GM21360 (cell line): ENCODE results near the gene AR.
A peak's percentile ranks its signal among the peaks of the same experiment; 100 is the strongest.

Source experiments
- ATAC-seq: cut with Tn5 transposase; IDR thresholded peaks from one replicate; pipeline ENCODE4 v1.9.1; 2021; ENCODE audit warnings: mild to moderate bottlenecking, moderate library complexity; ENCODE audit not compliant: unreplicated experiment

Gene AR, protein sequence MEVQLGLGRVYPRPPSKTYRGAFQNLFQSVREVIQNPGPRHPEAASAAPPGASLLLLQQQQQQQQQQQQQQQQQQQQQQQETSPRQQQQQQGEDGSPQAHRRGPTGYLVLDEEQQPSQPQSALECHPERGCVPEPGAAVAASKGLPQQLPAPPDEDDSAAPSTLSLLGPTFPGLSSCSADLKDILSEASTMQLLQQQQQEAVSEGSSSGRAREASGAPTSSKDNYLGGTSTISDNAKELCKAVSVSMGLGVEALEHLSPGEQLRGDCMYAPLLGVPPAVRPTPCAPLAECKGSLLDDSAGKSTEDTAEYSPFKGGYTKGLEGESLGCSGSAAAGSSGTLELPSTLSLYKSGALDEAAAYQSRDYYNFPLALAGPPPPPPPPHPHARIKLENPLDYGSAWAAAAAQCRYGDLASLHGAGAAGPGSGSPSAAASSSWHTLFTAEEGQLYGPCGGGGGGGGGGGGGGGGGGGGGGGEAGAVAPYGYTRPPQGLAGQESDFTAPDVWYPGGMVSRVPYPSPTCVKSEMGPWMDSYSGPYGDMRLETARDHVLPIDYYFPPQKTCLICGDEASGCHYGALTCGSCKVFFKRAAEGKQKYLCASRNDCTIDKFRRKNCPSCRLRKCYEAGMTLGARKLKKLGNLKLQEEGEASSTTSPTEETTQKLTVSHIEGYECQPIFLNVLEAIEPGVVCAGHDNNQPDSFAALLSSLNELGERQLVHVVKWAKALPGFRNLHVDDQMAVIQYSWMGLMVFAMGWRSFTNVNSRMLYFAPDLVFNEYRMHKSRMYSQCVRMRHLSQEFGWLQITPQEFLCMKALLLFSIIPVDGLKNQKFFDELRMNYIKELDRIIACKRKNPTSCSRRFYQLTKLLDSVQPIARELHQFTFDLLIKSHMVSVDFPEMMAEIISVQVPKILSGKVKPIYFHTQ

DNA sequence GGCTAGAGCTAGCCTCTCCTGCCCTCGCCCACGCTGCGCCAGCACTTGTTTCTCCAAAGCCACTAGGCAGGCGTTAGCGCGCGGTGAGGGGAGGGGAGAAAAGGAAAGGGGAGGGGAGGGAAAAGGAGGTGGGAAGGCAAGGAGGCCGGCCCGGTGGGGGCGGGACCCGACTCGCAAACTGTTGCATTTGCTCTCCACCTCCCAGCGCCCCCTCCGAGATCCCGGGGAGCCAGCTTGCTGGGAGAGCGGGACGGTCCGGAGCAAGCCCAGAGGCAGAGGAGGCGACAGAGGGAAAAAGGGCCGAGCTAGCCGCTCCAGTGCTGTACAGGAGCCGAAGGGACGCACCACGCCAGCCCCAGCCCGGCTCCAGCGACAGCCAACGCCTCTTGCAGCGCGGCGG lies at the start of gene AR:
TSS of gene AR (plus strand) at position 204 of the 400 bp plus-strand sequence. CDS start 1,126 bp downstream, outside the sequence.
- no peak for ATAC-seq

DNA sequence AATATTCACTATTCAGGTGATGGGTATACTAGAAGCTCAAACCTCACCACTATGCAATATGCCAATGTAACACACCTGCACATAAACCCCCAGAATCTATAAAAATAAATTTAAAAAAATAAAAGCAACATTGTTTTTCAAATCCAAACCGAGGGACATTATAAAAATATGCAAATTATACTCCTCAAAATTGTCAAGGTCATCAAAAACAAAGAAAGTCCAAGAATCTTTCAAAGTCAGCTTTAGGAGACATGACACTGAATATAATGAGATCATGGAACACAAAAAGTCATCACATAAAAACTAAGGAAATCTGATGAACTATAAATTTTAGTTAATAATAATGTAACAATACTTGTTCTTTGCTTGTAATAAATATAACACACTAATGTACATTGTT lies 43.2 kb upstream of the AR start:
- ATAC-seq = no peak

DNA sequence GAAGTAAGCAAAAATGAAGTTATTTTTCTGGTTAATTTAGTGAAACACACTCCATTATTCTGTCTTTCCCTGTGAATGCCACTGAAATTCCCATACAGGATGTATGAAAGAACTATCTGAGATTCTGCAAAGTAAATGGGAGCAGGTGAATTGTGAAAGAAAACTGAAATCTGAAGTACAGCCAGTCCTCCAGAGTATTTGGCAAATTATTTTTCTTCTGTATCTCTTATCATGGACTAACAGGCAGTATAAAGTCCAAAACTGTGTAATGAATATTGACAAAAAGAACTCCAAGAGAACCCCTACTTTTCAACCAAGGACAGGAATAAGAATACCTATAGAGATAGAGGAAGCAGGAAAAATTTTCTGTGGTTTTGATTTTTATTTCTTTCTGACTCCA lies 40.8 kb upstream of the AR start:
- no peak for ATAC-seq

DNA sequence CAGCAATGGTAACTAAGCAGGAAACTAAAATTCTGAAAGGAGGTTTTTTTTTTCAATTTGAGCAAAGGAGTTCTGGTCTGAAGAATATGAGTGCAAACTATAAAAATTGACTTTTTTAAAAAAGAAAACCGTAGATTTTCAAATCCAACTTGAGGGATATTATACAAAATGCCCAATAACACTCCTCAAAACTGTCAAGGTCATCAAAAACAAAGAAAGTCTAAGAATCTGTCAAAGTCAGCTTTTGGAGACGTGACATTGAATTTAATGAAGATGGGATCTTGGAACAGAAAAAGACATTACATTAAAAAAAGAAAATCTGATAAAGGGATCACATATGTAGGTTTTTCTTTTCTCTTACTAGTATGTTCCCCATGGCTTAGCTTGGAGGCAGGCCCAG lies 40.4 kb upstream of the AR start:
- no peak for ATAC-seq

DNA sequence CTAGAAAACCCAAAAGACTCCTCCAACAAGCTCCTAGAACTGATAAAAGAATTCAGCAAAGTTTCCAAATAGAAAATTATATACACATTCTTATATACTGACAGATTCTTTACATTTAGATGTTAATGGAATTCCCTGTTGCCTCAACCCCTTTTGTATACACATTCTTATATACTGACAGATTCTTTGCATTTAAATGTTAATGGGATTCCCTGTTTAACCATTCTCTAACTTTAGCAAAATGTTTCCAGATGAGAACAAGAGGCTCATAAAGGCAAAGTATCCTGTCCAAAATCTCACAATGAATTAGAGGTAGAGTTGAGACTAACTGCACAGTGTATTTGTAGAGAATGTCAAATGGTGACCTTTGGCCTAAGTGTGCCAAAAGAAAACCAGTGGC lies 23.1 kb upstream of the AR start:
- no peak for ATAC-seq

DNA sequence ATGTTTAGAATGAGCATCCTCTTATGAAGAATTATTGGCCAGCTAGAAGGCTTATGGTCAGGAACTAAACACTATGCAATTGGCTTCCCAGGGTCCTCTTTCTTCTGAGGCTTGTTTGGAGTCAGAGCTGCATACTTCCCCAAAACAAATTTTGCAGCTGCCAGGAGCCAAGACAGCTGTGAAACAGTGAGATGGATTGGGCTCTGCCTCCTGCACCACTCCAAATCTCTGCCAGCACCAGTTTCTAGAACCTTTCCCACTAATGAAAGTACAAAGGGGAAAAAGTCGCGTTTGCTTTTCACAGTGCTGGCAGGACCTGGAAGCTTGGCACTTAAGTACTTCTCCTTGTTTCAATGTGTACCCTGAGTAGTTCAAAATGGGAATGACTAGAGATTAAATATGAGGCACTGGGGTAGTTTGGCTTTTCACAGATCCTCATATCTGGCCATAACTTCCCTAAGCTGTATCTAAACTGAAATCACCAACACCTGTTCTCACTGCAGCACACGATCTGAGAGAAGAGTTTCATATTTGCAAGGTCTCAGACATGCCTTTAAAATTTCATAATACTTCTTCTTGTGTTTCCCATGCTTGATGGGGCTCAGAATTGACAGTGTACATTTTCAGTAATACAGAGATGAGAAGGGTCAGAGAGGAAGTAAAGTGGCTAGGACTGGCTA lies 20.7 kb upstream of the AR start:
- ATAC-seq = no peak

DNA sequence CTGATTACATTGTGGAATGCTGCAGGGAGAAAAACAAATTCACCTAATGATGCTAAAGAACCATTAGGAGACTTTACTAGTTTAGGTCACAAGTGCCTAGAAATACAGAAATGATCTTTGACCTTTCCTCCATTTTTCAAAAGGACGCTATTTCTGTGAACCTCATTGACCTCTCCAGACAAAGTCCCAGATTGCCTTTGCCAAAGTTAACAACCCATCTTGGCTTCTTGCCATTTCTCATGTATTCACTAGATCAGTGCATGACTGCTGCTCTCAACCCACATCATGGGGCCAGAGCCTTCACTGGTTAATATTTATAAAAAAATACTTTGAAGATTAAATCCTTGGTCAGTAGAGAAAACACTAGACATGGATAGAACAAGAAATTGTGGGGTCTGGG lies 19.9 kb upstream of the AR start:
- ATAC-seq = no peak

DNA sequence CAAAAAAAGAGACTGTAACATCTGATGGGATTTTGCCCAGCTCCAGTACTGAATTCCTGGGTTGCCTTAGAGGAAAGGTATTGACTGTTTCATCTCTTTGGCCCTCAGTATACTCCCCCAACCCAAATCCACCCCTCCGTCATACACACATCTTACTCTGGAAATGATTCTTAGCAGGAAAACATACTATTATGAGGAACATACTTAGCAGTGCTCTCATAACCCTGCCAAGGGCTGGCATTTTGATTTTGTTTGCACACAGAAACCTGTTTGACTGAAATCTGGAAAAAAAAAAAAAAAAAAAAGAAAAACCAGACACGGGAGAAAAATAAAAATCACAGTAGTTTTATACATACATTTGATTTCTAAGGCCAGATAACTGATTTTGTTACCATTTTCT lies 19.4 kb upstream of the AR start:
- ATAC-seq = no peak

DNA sequence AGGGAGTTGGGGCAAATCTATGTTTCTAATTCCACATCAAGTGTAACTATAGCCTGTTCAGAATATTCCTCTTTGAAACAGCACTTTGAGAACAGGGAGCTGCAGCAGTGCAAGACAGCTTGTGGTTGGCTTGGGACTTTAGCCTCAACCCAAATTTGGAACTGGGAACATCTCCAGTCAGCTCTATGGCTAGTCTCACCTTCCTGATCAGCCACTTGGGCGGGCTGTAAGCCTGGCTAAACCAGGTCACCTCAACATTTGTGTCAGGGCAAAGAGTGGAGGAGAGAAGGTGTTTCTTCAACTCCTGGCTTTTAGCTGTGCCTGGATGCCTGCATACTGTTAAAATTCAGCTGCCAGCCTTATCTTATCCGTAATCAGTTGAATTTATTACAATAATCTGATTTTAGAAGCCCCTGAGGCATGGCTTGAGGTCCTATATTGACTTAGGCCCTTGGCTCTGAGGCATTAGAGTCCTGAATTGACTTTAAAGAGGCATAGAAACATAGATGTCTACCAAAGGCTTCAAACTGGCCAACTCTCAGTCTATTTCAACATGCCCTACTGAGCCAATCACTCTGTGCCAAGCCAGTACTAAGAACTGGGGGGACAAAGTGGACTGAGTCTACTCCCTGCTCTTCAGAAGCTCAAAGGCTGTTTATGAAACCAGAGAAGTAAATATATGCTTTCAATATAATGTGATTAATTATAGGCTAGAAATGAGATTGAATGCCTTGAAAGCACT lies 18.7 kb upstream of the AR start:
- no peak for ATAC-seq

DNA sequence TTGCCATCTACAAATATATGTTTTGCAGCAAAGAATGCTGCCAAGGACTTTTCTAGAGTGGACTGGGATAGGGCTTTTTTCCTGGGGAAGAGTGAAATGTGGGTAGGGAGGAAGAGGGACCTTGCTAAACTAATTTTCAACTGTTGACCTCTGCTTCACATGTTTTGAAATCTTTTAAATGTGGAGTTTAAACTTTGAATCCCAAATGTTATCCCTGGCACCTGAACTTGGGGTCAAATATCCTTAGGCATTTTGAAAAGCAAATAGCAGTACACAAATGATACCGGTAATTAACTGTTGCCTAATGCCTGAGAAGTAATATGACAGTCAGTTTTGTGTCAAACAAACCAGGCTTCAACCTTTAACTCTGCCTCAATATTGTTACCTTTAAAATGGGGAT lies 7.3 kb upstream of the AR start:
- ATAC-seq = no peak

DNA sequence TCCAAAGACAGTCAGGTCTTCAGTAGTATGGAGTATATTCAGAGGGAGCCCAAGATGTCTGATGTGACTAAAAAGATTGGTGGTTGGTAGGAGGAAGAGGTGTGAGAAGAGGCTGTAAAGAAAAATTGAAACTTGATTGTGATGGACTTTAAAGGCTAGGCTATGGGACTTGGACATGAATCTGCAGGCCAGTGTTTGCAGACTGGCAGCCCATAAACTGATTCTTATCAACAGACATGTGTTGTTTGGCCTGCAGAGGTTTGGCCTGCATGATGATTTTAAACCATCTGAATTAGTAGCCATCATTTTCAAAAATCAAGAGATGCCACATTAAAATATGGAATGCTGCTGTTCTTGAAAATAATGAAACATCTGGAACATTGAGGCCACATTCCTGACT lies 5.4 kb upstream of the AR start:
- no peak for ATAC-seq

DNA sequence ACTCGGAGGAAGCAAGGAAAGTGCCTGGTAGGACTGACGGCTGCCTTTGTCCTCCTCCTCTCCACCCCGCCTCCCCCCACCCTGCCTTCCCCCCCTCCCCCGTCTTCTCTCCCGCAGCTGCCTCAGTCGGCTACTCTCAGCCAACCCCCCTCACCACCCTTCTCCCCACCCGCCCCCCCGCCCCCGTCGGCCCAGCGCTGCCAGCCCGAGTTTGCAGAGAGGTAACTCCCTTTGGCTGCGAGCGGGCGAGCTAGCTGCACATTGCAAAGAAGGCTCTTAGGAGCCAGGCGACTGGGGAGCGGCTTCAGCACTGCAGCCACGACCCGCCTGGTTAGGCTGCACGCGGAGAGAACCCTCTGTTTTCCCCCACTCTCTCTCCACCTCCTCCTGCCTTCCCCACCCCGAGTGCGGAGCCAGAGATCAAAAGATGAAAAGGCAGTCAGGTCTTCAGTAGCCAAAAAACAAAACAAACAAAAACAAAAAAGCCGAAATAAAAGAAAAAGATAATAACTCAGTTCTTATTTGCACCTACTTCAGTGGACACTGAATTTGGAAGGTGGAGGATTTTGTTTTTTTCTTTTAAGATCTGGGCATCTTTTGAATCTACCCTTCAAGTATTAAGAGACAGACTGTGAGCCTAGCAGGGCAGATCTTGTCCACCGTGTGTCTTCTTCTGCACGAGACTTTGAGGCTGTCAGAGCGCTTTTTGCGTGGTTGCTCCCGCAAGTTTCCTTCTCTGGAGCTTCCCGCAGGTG lies 637 bp downstream of the AR start:
- no peak for ATAC-seq

DNA sequence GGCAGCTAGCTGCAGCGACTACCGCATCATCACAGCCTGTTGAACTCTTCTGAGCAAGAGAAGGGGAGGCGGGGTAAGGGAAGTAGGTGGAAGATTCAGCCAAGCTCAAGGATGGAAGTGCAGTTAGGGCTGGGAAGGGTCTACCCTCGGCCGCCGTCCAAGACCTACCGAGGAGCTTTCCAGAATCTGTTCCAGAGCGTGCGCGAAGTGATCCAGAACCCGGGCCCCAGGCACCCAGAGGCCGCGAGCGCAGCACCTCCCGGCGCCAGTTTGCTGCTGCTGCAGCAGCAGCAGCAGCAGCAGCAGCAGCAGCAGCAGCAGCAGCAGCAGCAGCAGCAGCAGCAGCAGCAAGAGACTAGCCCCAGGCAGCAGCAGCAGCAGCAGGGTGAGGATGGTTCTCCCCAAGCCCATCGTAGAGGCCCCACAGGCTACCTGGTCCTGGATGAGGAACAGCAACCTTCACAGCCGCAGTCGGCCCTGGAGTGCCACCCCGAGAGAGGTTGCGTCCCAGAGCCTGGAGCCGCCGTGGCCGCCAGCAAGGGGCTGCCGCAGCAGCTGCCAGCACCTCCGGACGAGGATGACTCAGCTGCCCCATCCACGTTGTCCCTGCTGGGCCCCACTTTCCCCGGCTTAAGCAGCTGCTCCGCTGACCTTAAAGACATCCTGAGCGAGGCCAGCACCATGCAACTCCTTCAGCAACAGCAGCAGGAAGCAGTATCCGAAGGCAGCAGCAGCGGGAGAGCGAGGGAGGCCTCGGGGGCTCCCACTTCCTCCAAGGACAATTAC lies 1.4 kb downstream of the AR start:
- no peak for ATAC-seq

DNA sequence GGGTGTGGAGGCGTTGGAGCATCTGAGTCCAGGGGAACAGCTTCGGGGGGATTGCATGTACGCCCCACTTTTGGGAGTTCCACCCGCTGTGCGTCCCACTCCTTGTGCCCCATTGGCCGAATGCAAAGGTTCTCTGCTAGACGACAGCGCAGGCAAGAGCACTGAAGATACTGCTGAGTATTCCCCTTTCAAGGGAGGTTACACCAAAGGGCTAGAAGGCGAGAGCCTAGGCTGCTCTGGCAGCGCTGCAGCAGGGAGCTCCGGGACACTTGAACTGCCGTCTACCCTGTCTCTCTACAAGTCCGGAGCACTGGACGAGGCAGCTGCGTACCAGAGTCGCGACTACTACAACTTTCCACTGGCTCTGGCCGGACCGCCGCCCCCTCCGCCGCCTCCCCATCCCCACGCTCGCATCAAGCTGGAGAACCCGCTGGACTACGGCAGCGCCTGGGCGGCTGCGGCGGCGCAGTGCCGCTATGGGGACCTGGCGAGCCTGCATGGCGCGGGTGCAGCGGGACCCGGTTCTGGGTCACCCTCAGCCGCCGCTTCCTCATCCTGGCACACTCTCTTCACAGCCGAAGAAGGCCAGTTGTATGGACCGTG lies 2.2 kb downstream of the AR start:
- no peak for ATAC-seq

DNA sequence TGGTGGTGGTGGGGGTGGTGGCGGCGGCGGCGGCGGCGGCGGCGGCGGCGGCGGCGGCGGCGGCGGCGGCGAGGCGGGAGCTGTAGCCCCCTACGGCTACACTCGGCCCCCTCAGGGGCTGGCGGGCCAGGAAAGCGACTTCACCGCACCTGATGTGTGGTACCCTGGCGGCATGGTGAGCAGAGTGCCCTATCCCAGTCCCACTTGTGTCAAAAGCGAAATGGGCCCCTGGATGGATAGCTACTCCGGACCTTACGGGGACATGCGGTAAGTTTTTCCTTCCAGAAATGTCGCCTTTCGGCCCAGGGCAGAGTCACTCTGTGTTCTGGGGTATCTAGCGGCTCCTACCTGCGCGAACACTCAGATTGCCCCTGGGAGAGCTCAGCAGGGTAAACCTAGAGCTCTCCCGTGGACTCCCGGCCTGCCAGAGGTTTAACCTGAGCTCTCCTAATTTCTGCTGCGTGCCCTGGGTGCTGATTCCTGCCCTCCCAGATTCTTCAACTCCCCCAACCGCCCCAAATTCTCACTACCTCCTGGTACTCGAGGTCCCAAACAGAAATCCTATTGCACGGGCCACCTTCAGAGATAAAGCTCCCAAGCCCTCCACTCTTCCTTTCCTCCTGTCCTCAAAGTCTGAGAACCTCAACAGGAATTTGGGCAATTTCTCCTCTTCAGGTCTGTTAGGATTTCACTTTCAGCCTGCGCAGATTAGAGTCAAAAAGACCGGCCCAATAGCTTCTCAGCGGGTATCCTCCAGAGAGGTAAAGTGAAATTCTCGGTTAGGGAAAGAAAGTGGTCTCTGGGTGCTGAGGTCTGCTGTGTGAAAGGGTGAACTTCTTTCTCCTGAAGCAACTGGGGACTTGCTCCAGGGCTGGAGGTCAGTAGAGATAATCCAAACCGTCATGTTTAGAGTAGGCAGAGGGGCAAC lies 2.9 kb downstream of the AR start:
- ATAC-seq = no peak

DNA sequence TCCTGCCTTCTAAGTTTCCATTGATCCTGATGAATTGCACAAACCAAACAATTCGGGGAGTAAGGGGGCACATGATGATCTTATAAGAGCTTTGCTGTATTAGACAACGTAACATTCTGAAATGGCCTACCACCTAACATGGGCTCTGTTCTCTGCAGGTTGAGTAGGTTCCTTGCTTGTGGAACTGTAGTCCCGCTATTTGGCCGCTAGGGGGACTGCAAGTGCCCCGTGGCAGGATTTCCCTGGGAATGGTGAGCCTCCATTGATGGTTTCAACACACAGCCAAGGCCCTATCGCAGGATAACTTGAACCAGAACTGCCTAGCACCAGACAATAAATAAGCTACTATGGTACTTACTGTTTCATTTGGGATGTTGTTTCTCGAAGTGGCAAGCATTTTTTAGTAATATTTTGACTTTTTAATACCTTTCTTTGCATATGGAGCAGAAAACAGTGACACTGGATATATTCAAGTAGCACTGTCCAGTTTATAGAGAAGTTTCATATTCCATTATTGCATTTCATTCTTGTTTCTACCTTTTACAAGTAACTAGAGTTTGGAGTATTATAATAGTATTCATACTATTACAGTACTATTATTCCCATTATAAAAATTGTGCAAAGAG lies 11.9 kb downstream of the AR start:
- peak; percentile 96 for ATAC-seq

DNA sequence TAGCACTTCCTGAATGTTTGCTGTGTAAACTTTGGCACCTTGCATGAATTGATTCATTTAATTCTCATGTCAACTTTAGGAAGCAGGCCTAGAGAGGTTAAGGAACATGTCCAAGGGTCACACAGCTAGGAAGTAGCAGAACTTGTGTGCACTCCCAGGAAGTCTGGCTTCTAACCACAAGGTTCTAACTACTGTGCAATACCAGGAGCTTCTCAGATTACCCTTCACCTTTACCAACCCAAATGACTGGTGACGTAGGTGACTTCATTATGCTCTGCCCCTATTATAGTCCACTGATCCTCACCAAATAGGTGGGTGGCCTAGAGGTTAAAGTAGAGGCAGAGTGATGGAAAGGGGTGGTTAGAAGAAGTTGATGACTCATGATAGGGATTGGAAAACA lies 14.4 kb downstream of the AR start:
- no peak for ATAC-seq
